Liver (tissue), 9 donors: ENCODE data around the gene TINAGL1. TPM values are rescaled to one million over a fixed set of nuclear protein-coding genes. Genes with fewer than 3 reads are reported as not detected.

Experiments
- DNase-seq: peaks from one replicate; pipeline ENCODE4 v3.0.0-alpha.2; 2017; ENCODE audit warnings: low spot score
- H3K27ac ChIP-seq, 2 donors: one replicate each; pipeline ENCODE4 v1.7.0; 2013; ENCODE audit warnings: inconsistent platforms in 2 of 2, low read length in 2 of 2, control low read depth in 1 of 2, low read depth in 1 of 2, mild to moderate bottlenecking in 1 of 2
- H3K27me3 ChIP-seq, 4 donors: one replicate each; pipeline versions ENCODE4 v1.6.1 to v1.7.0; 2013; ENCODE audit warnings: low read length in 3 of 4, inconsistent platforms in 1 of 4, mild to moderate bottlenecking in 1 of 4, moderate library complexity in 1 of 4; ENCODE audit not compliant: control insufficient read depth in 4 of 4, insufficient read depth in 4 of 4
- H3K36me3 ChIP-seq, 4 donors: one replicate each; pipeline versions ENCODE4 v1.6.1 to v1.7.0; 2013; ENCODE audit warnings: low read length in 3 of 4, mild to moderate bottlenecking in 3 of 4, low read depth in 1 of 4, moderate library complexity in 1 of 4; ENCODE audit not compliant: control insufficient read depth in 4 of 4, insufficient read depth in 3 of 4
- H3K4me1 ChIP-seq, 4 donors: one replicate each; pipeline versions ENCODE4 v1.6.1 to v1.7.0; 2013; ENCODE audit warnings: low read length in 3 of 4, mild to moderate bottlenecking in 3 of 4, moderate library complexity in 1 of 4; ENCODE audit not compliant: control insufficient read depth in 4 of 4, insufficient read depth in 4 of 4
- H3K4me3 ChIP-seq, 3 donors: one replicate each; pipeline versions ENCODE4 v1.6.1 to v1.7.0; 2013; ENCODE audit warnings: low read length in 3 of 3, control low read depth in 1 of 3, low read depth in 1 of 3, mild to moderate bottlenecking in 1 of 3
- H3K9ac ChIP-seq, 2 donors: one replicate each; pipeline ENCODE4 v1.7.0; 2013; ENCODE audit warnings: low read length in 2 of 2, mild to moderate bottlenecking in 2 of 2, moderate library complexity in 2 of 2, control low read depth in 1 of 2, low read depth in 1 of 2
- H3K9me3 ChIP-seq, 4 donors: one replicate each; pipeline versions ENCODE4 v1.6.1 to v1.7.0; 2013; ENCODE audit warnings: low read length in 3 of 4; ENCODE audit not compliant: control insufficient read depth in 4 of 4
- EGR1 ChIP-seq, 2 donors: IDR thresholded peaks; 2 replicates each; pipeline ENCODE4 v1.6.1; 2016 to 2018; ENCODE audit warnings: antibody characterized with exemption in 2 of 2, low read depth in 2 of 2
- FOXA1 ChIP-seq: IDR thresholded peaks from 2 replicates; pipeline ENCODE4 v1.6.1; 2016; ENCODE audit warnings: antibody characterized with exemption
- FOXA2 ChIP-seq: IDR thresholded peaks from 2 replicates; pipeline ENCODE4 v1.6.1; 2016; ENCODE audit warnings: antibody characterized with exemption
- GABPA ChIP-seq, 2 donors: IDR thresholded peaks in 1 of 2; conservative IDR thresholded peaks in 1 of 2; 2 replicates each; pipeline ENCODE4 v1.6.1; 2016; ENCODE audit warnings: antibody characterized with exemption in 2 of 2, mild to moderate bottlenecking in 1 of 2, moderate library complexity in 1 of 2
- HNF4A ChIP-seq, 2 donors: conservative IDR thresholded peaks; 2 replicates each; pipeline ENCODE4 v1.6.1; 2016; ENCODE audit warnings: antibody characterized with exemption in 2 of 2, mild to moderate bottlenecking in 2 of 2
- JUND ChIP-seq, 2 donors: IDR thresholded peaks; 2 replicates each; pipeline ENCODE4 v1.6.1; 2016; ENCODE audit warnings: antibody characterized with exemption in 2 of 2
- NR2F2 ChIP-seq: IDR thresholded peaks from 2 replicates; pipeline ENCODE4 v1.6.1; 2016; ENCODE audit warnings: antibody characterized with exemption
- RXRA ChIP-seq, 2 donors: IDR thresholded peaks; 2 replicates each; pipeline ENCODE4 v1.6.1; 2017 to 2018; ENCODE audit warnings: antibody characterized with exemption in 2 of 2, mild to moderate bottlenecking in 1 of 2
- SP1 ChIP-seq: IDR thresholded peaks from 2 replicates; pipeline ENCODE4 v1.6.1; 2018; ENCODE audit warnings: antibody characterized with exemption, mild to moderate bottlenecking
- TAF1 ChIP-seq: conservative IDR thresholded peaks from 2 replicates; pipeline ENCODE4 v1.6.1; 2016; ENCODE audit warnings: antibody characterized with exemption, mild to moderate bottlenecking
- YY1 ChIP-seq: IDR thresholded peaks from 2 replicates; pipeline ENCODE4 v1.6.1; 2016; ENCODE audit warnings: antibody characterized with exemption, mild to moderate bottlenecking
- WGBS: extraction: QIAGEN DNeasy Blood & Tissue Kit; methylation state at CpG from one replicate; pipeline ENCODE4 v1.1.7; 2013; 5-methylcytosine and 5-hydroxymethylcytosine counted together
- polyA plus RNA-seq, 2 donors: library from polyadenylated mRNA; stranded (reverse) in 1 of 2; unstranded in 1 of 2; fragments of 200-250 nt in 1 of 2; fragments of >200 nt in 1 of 2; fragmentation: Nextera tagmentation in 1 of 2; extraction: Ambion mirVana in 1 of 2; gene quantifications; one replicate each; pipeline versions ENCODE4 v1.2.1 to v1.2.3, GENCODE V29; 2013 to 2015
- total RNA-seq, 2 donors: library from RNA; depleted of rRNA; stranded (reverse); fragments of >200 nt; gene quantifications; one replicate each; pipeline ENCODE4 v1.2.3, GENCODE V29; 2014
- TF ChIP-seq, protein P1 (sequence below): IDR thresholded peaks from 2 replicates; pipeline ENCODE4 v1.6.1; 2016; ENCODE audit warnings: antibody characterized with exemption, mild to moderate bottlenecking
- TF ChIP-seq, protein P2 (sequence below): fragments of 150-350 bp; IDR thresholded peaks from 2 replicates; pipeline ENCODE4 v1.5.1; 2017; ENCODE audit warnings: improper control_type of control experiment, low read depth, low read length; ENCODE audit not compliant: missing input control
- TF ChIP-seq, protein P3 (sequence below): IDR thresholded peaks from 2 replicates; pipeline ENCODE4 v1.6.1; 2016; ENCODE audit warnings: antibody characterized with exemption
- TF ChIP-seq, protein P4 (sequence below): IDR thresholded peaks from 2 replicates; pipeline ENCODE4 v1.6.1; 2016; ENCODE audit warnings: antibody characterized with exemption
- donor health status: healthy.
- donor health status: healthy.
- donor health status: healthy.
- donor health status: healthy.
- donor health status: healthy.

The TINAGL1 gene
- total and polyA plus RNA-seq, 4 donors, result 8.7 to 52.9 (median 25.6) TPM

DNA sequence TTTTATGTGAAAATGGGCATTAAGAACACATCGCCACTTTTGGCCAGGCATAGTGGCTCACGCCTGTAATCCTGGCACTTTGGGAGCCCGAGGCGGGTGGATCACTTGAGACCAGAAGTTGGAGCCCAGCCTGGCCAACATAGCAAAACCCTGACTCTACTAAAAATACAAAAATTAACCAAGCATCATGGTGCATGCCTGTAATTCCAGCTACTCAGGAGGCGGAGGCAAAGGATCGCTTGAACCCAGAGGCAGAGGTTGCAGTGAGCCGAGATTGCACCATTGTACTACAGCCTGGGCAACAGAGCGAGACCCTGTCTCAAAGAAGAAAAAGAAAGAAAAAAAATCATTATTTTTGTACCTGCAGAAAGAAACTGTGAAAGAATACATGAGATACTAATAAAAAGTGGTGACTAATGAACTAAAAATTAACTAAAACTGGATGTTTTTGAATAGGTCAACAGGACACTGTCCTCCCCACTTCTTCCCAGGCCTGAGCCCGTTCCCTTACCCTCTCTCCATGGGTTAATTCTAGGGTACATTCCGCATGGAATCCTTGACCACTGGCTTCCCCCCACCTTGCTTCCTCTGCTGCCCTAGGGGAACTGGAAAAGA lies 8.3 kb upstream of the TINAGL1 start (continued):
- TF ChIP-seq, protein P1, sequence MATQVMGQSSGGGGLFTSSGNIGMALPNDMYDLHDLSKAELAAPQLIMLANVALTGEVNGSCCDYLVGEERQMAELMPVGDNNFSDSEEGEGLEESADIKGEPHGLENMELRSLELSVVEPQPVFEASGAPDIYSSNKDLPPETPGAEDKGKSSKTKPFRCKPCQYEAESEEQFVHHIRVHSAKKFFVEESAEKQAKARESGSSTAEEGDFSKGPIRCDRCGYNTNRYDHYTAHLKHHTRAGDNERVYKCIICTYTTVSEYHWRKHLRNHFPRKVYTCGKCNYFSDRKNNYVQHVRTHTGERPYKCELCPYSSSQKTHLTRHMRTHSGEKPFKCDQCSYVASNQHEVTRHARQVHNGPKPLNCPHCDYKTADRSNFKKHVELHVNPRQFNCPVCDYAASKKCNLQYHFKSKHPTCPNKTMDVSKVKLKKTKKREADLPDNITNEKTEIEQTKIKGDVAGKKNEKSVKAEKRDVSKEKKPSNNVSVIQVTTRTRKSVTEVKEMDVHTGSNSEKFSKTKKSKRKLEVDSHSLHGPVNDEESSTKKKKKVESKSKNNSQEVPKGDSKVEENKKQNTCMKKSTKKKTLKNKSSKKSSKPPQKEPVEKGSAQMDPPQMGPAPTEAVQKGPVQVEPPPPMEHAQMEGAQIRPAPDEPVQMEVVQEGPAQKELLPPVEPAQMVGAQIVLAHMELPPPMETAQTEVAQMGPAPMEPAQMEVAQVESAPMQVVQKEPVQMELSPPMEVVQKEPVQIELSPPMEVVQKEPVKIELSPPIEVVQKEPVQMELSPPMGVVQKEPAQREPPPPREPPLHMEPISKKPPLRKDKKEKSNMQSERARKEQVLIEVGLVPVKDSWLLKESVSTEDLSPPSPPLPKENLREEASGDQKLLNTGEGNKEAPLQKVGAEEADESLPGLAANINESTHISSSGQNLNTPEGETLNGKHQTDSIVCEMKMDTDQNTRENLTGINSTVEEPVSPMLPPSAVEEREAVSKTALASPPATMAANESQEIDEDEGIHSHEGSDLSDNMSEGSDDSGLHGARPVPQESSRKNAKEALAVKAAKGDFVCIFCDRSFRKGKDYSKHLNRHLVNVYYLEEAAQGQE, result no peak

DNA sequence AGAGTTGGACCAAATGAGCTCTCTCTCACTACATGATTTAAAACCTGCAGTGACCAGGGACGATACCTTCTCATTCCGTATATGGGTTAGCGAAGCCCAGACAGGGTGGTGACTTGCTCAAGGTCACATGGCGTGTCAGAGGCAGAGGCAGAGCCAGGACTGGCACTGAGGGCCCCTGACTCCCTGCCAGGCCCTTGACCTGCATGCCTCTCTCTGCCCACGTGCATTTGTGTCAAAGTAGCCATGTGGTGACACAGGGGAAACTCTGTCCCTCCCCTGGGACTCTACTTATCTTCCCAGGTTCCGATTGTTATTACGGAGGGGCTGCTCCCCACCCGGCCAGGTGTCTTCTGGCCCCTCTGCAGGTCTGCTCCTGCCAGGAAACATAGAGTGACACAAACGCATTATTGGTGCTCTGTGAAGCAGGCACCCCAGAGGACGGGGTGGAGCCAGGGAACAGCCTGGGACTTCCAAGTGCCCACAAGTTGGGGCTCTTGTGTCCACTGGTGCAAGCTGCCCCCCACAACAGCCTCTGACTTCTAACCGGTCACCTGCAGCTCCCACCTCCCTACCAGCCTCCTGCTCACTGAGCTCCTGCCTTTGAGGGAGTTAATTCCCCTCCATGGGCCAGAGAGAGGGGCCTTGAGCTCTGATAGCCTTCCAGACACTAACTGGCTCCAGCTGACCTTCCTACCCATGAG lies 7.3 kb upstream of the TINAGL1 start:
- Histone ChIP-seq H3K9me3 (no peaks in the 10 kb centered on the region), H3K9ac (no peak overlapping the region), H3K27ac (no peak overlapping the region), H3K27me3 (no peaks in the 10 kb centered on the region), H3K4me1 (peaks cover 0 to 7% (median under 1%) of the 10 kb centered on the region in 4 donors), H3K4me3 (no peak overlapping the region), H3K36me3 (no peaks in the 10 kb centered on the region)
- DNase-seq, result no peak
- TF ChIP-seq YY1, result no peak
- peak in 1 of 2 donors; percentile 35 for TF ChIP-seq RXRA (IDR thresholded peaks at IDR 0.05)
- TF ChIP-seq SP1, result no peak
- WGBS, result 65% methylated on average over 11 of the region's 11 CpGs

DNA sequence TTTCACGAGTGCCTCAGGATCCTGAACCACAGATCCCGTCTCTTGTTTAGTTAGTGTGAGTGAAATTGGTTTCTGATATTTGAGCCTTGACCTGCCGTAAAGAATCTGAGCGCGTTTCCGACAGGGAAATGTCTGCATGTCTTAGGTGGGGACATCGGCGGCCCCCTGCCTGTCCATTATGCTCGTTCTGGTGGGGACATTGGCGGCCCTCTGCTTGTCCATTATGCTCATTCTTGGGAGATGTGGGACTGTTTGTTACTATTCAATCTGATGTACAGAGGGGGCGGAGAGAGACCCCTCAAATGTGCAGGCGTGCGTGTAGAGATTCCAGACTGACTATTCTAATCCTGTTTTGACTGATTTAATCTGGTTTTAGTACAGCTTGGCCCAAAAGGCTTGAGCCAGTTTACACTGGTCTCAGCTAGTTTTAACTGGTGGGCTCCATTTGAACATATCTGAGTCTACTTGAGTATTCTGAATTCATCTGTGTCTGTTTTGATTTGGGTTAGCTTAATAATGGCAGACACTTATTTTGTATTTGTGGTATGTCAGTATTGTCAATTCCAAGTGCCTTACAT lies 6.6 kb upstream of the TINAGL1 start:
- TF ChIP-seq HNF4A (conservative IDR thresholded peaks at IDR 0.05), result no peak
- no peak for TF ChIP-seq NR2F2
- TF ChIP-seq EGR1 (IDR thresholded peaks at IDR 0.05; ENCODE audit: low read depth in 2 of 2), result no peak
- no peak for TF ChIP-seq SP1
- TF ChIP-seq FOXA1, result no peak
- TF ChIP-seq FOXA2, result no peak
- TF ChIP-seq, protein P1, result no peak
- TF ChIP-seq TAF1, result no peak
- no peak for TF ChIP-seq JUND (IDR thresholded peaks at IDR 0.05)
- no peak for TF ChIP-seq YY1
- TF ChIP-seq, protein P2, sequence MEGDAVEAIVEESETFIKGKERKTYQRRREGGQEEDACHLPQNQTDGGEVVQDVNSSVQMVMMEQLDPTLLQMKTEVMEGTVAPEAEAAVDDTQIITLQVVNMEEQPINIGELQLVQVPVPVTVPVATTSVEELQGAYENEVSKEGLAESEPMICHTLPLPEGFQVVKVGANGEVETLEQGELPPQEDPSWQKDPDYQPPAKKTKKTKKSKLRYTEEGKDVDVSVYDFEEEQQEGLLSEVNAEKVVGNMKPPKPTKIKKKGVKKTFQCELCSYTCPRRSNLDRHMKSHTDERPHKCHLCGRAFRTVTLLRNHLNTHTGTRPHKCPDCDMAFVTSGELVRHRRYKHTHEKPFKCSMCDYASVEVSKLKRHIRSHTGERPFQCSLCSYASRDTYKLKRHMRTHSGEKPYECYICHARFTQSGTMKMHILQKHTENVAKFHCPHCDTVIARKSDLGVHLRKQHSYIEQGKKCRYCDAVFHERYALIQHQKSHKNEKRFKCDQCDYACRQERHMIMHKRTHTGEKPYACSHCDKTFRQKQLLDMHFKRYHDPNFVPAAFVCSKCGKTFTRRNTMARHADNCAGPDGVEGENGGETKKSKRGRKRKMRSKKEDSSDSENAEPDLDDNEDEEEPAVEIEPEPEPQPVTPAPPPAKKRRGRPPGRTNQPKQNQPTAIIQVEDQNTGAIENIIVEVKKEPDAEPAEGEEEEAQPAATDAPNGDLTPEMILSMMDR, result no peak
- TF ChIP-seq, protein P3, sequence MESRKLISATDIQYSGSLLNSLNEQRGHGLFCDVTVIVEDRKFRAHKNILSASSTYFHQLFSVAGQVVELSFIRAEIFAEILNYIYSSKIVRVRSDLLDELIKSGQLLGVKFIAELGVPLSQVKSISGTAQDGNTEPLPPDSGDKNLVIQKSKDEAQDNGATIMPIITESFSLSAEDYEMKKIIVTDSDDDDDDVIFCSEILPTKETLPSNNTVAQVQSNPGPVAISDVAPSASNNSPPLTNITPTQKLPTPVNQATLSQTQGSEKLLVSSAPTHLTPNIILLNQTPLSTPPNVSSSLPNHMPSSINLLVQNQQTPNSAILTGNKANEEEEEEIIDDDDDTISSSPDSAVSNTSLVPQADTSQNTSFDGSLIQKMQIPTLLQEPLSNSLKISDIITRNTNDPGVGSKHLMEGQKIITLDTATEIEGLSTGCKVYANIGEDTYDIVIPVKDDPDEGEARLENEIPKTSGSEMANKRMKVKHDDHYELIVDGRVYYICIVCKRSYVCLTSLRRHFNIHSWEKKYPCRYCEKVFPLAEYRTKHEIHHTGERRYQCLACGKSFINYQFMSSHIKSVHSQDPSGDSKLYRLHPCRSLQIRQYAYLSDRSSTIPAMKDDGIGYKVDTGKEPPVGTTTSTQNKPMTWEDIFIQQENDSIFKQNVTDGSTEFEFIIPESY, result no peak
- no peak for TF ChIP-seq RXRA (IDR thresholded peaks at IDR 0.05)
- TF ChIP-seq GABPA (IDR thresholded peaks at IDR 0.05 in 1 of 2, conservative IDR thresholded peaks at IDR 0.05 in 1 of 2), result no peak
- TF ChIP-seq, protein P4, sequence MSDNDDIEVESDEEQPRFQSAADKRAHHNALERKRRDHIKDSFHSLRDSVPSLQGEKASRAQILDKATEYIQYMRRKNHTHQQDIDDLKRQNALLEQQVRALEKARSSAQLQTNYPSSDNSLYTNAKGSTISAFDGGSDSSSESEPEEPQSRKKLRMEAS, result no peak
- WGBS, result 94% methylated on average over 13 of the region's 13 CpGs
- Histone ChIP-seq H3K4me1 (peaks cover 0 to 7% (median 0%) of the 10 kb centered on the region in 4 donors), H3K27me3 (no peaks in the 10 kb centered on the region), H3K9me3 (no peaks in the 10 kb centered on the region), H3K27ac (no peak overlapping the region), H3K9ac (no peak overlapping the region), H3K4me3 (no peak overlapping the region), H3K36me3 (no peaks in the 10 kb centered on the region)
- DNase-seq, result no peak
